Measurements from ENCODE around the gene EXOC4. TPM values are rescaled to one million over a fixed set of nuclear protein-coding genes. Genes with fewer than 3 reads are reported as not detected.

The EXOC4 gene
- total RNA-seq, 4 donors from 2014 or later: 36.6 to 64.0 (median 57.4) TPM

GRCh38 chr7:133584956-133585668, 332.2 kb downstream of the EXOC4 start:
- no peaks in the 10 kb centered on the region for H3K4me1 ChIP-seq
- no peaks in the 10 kb centered on the region for H3K36me3 ChIP-seq
- intact Hi-C loops (cut with DNase I): no loop called here
- TF ChIP-seq CTCF (IDR thresholded peaks at IDR 0.05): no peak
- TF ChIP-seq EP300 (IDR thresholded peaks at IDR 0.05): no peak
- TF ChIP-seq POLR2AphosphoS5 (IDR thresholded peaks at IDR 0.05): no peak
- no peak for TF ChIP-seq POLR2A (IDR thresholded peaks at IDR 0.05; ENCODE audit: low read depth)
- no peak overlapping the region for H3K4me3 ChIP-seq
- no peak overlapping the region for H3K27ac ChIP-seq (replicated peaks in 1 of 4)
- no peak for DNase-seq (ENCODE audit: extremely low spot score)
- no peaks in the 10 kb centered on the region for H3K27me3 ChIP-seq
- no peaks in the 10 kb centered on the region for H3K9me3 ChIP-seq
- 79% methylated on average over 6 of the region's 6 CpGs for WGBS

DNA sequence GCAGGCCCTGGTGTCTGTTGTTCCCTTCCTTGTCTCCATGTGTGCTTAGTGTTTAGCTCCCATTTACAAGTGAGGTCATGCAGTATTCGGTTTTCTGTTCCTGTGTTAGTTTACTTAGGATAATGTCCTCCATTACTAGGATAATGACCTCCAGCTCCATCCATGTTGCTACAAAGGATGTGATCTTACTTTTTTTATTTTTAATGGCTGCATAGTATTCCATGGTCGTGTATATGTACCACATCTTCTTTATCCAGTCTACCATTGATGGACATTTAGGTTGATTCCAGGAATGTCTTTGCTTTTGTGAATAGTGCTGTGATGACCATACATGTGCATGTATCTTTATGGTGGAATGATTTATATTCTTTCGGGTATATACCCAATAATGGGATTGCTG, 333.4 kb downstream of the EXOC4 start:
- Histone ChIP-seq H3K36me3 (no peaks in the 10 kb centered on the region), H3K9me3 (no peaks in the 10 kb centered on the region), H3K4me1 (no peaks in the 10 kb centered on the region), H3K4me3 (no peak overlapping the region), H3K27ac (replicated peaks in 1 of 4) (no peak overlapping the region), H3K27me3 (no peaks in the 10 kb centered on the region)
- intact Hi-C loops (cut with DNase I): no loop called here
- no peak for TF ChIP-seq POLR2A (IDR thresholded peaks at IDR 0.05; ENCODE audit: low read depth)
- TF ChIP-seq CTCF (IDR thresholded peaks at IDR 0.05): no peak
- no peak for TF ChIP-seq POLR2AphosphoS5 (IDR thresholded peaks at IDR 0.05)
- TF ChIP-seq EP300 (IDR thresholded peaks at IDR 0.05): no peak
- no peak for DNase-seq (ENCODE audit: extremely low spot score)
- WGBS: 91% methylated on average over 3 of the region's 3 CpGs

GRCh38 chr7:133587903-133588302, 335.0 kb downstream of the EXOC4 start:
- Histone ChIP-seq H3K27me3 (no peaks in the 10 kb centered on the region), H3K4me1 (no peaks in the 10 kb centered on the region), H3K36me3 (no peaks in the 10 kb centered on the region), H3K9me3 (no peaks in the 10 kb centered on the region), H3K4me3 (no peak overlapping the region), H3K27ac (replicated peaks in 1 of 4) (no peak overlapping the region)
- intact Hi-C loops (cut with DNase I): no loop called here
- DNase-seq (ENCODE audit: extremely low spot score): no peak
- TF ChIP-seq POLR2AphosphoS5 (IDR thresholded peaks at IDR 0.05) (no peak), EP300 (IDR thresholded peaks at IDR 0.05) (no peak), CTCF (IDR thresholded peaks at IDR 0.05) (no peak), POLR2A (IDR thresholded peaks at IDR 0.05; ENCODE audit: low read depth) (no peak)

DNA sequence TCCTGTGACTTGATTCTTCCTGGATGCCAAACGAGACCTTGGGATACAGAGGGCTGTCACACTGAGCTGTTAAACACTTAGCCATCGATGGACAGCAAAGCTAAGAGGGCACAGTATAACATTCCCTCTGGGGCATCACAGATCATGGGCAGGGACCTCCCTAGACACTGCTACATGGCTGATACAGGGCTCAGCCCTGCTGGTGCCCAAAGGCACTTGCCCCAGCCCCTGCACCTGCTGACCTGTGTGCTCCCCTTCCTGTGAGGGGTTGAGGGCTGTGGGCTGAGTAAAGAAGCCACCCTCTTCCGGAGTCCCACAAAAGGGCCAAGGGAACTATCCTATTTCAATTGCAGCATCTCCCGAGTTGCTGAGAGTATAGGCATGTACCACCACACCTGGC, 337.9 kb downstream of the EXOC4 start:
- TF ChIP-seq POLR2AphosphoS5 (IDR thresholded peaks at IDR 0.05): no peak
- TF ChIP-seq POLR2A (IDR thresholded peaks at IDR 0.05; ENCODE audit: low read depth): no peak
- no peak for TF ChIP-seq EP300 (IDR thresholded peaks at IDR 0.05)
- no peak for TF ChIP-seq CTCF (IDR thresholded peaks at IDR 0.05)
- DNase-seq (ENCODE audit: extremely low spot score): no peak
- intact Hi-C loops (cut with DNase I): no loop called here
- Histone ChIP-seq H3K27ac (replicated peaks in 1 of 4) (no peak overlapping the region), H3K27me3 (no peaks in the 10 kb centered on the region), H3K4me1 (no peaks in the 10 kb centered on the region), H3K9me3 (no peaks in the 10 kb centered on the region), H3K4me3 (no peak overlapping the region), H3K36me3 (no peaks in the 10 kb centered on the region)
- 89% methylated on average over 4 of the region's 4 CpGs for WGBS
